GM12878 (cell line): ENCODE measurements around the gene DDX10. TPM values are rescaled to one million over a fixed set of nuclear protein-coding genes. Genes with fewer than 3 reads are reported as not detected.

Experiments
- ATAC-seq: fragments of 200-7000 bp; cut with Tn5 transposase; 3 replicates; pipeline ENCODE4 v1.9.1; 2020; ENCODE audit warnings: mild to moderate bottlenecking, moderate library complexity
- BruUV-seq: library from RNA; stranded (reverse); fragments of 400-500 nt; replicated peaks from 2 replicates; lab custom pipeline; 2021; lab: Mats Ljungman, UMichigan
- CTCF ChIA-PET: fragments of 300-600 bp; sonication (Branson Sonifier 250); formaldehyde crosslinking; extraction: SDS; loops from one replicate; lab custom pipeline; 2021; ENCODE audit warnings: inconsistent platforms; lab: Yijun Ruan, JAX
- POLR2A ChIA-PET: fragments of 350-600 bp; formaldehyde crosslinking; extraction: SDS; loops from one replicate; lab custom pipeline; 2021; ENCODE audit warnings: inconsistent platforms; lab: Charles Lee
- RAD21 ChIA-PET: fragments of 300-600 bp; sonication (Branson Sonifier 250); formaldehyde crosslinking; loops from one replicate; lab custom pipeline; 2023; ENCODE audit warnings: antibody characterized with exemption; ENCODE audit not compliant: unreplicated experiment; lab: Charles Lee
- SMC1A ChIA-PET: fragments of 300-600 bp; sonication (Branson Sonifier 250); formaldehyde crosslinking; loops from one replicate; lab custom pipeline; 2023; ENCODE audit not compliant: unreplicated experiment, uncharacterized antibody; lab: Charles Lee
- DNase-seq: peaks from one replicate; pipeline ENCODE4 v3.0.0-alpha.2; 2011; ENCODE audit warnings: low read depth, low spot score
- FAIRE-seq: peaks from 3 replicates; lab custom pipeline; 2011; peaks lifted over from hg19 to GRCh38; lab: Jason Lieb, UNC
- H2AFZ ChIP-seq: 2 replicates; pipeline ENCODE4 v1.6.0; 2011; ENCODE audit warnings: low read depth, low read length, control low read depth; ENCODE audit not compliant: control insufficient read depth
- H3K27ac ChIP-seq: 2 replicates; pipeline ENCODE4 v1.5.1; 2011; ENCODE audit warnings: control low read depth; ENCODE audit not compliant: control insufficient read depth, insufficient read depth
- H3K27me3 ChIP-seq, 2 experiments: replicated peaks in 1 of 2; 2 replicates each; pipeline versions ENCODE4 v1.6.0 to v1.6.1; 2011; ENCODE audit warnings: low read length in 1 of 2; ENCODE audit not compliant: control insufficient read depth in 2 of 2, insufficient read depth in 2 of 2
- H3K36me3 ChIP-seq, 2 experiments: 2 replicates each; pipeline ENCODE4 v1.5.1; 2011; ENCODE audit warnings: low read length in 1 of 2; ENCODE audit not compliant: control insufficient read depth in 2 of 2, insufficient read depth in 2 of 2
- H3K4me1 ChIP-seq: 2 replicates; pipeline ENCODE4 v1.6.1; 2011; ENCODE audit warnings: mild to moderate bottlenecking, low read length, moderate library complexity, mixed read lengths; ENCODE audit not compliant: control insufficient read depth, insufficient read depth
- H3K4me2 ChIP-seq: 2 replicates; pipeline ENCODE4 v1.6.0; 2011; ENCODE audit warnings: control low read depth; ENCODE audit not compliant: control insufficient read depth, insufficient read depth
- H3K4me3 ChIP-seq: fragments of 200-600 bp; sonication (generic); 2 replicates; pipeline ENCODE4 v1.5.1; 2016
- H3K79me2 ChIP-seq: 2 replicates; pipeline ENCODE4 v1.6.0; 2011; ENCODE audit warnings: low read length; ENCODE audit not compliant: control insufficient read depth, insufficient read depth
- H3K9ac ChIP-seq: 2 replicates; pipeline ENCODE4 v1.8.0; 2011; ENCODE audit warnings: low read length, control low read depth, mixed read lengths; ENCODE audit not compliant: control insufficient read depth, insufficient read depth
- H3K9me3 ChIP-seq: replicated peaks from 3 replicates; pipeline ENCODE4 v1.5.1; 2011; ENCODE audit warnings: mild to moderate bottlenecking, low read length; ENCODE audit not compliant: control insufficient read depth, insufficient read depth
- H4K20me1 ChIP-seq: 2 replicates; pipeline ENCODE4 v1.6.0; 2011; ENCODE audit not compliant: control insufficient read depth, insufficient read depth
- BACH1 ChIP-seq: fragments of 450-650 bp; IDR thresholded peaks from 2 replicates; pipeline ENCODE4 v1.6.1; 2017; ENCODE audit warnings: mild to moderate bottlenecking, borderline replicate concordance
- CHD2 ChIP-seq: IDR thresholded peaks from 2 replicates; pipeline ENCODE4 v1.6.1; 2011; ENCODE audit warnings: low read depth, low read length, improper control_type of control experiment, borderline replicate concordance
- E2F8 ChIP-seq: fragments of 450-650 bp; IDR thresholded peaks from 2 replicates; pipeline ENCODE4 v1.6.1; 2018; ENCODE audit warnings: mild to moderate bottlenecking, low read depth, moderate library complexity; ENCODE audit not compliant: partially characterized antibody
- EP300 ChIP-seq, 2 experiments: fragments of 150-350 bp in 1 of 2; IDR thresholded peaks; 2 replicates each; pipeline ENCODE4 v1.6.1; 2011 to 2012; ENCODE audit warnings: low read depth in 2 of 2, low read length in 2 of 2, borderline replicate concordance in 1 of 2, improper control_type of control experiment in 1 of 2, inconsistent platforms in 1 of 2; ENCODE audit not compliant: control insufficient read depth in 1 of 2
- GATAD2B ChIP-seq: fragments of 450-650 bp; conservative IDR thresholded peaks from 2 replicates; pipeline ENCODE4 v1.6.1; 2017; ENCODE audit warnings: low read depth, mild to moderate bottlenecking, moderate library complexity
- NKRF ChIP-seq: fragments of 450-650 bp; conservative IDR thresholded peaks from 2 replicates; pipeline ENCODE4 v1.6.1; 2017; ENCODE audit warnings: mild to moderate bottlenecking, moderate library complexity
- SIX5 ChIP-seq: IDR thresholded peaks from 2 replicates; pipeline ENCODE4 v1.6.1; 2011; ENCODE audit warnings: mild to moderate bottlenecking, low read depth, low read length, moderate library complexity; ENCODE audit not compliant: severe bottlenecking
- SREBF1 ChIP-seq: IDR thresholded peaks from 2 replicates; pipeline ENCODE4 v1.6.1; 2012; ENCODE audit warnings: mild to moderate bottlenecking, low read length
- STAT1 ChIP-seq: fragments of 450-650 bp; conservative IDR thresholded peaks from 2 replicates; pipeline ENCODE4 v1.6.1; 2014; ENCODE audit warnings: antibody characterized with exemption, mild to moderate bottlenecking
- SUZ12 ChIP-seq: fragments of 200-600 bp; sonication (generic); IDR thresholded peaks from one replicate; pipeline ENCODE4 v1.6.1; 2018; ENCODE audit warnings: antibody characterized with exemption, mild to moderate bottlenecking; ENCODE audit not compliant: unreplicated experiment
- ZNF217 ChIP-seq: fragments of 450-650 bp; IDR thresholded peaks from 2 replicates; pipeline ENCODE4 v1.6.1; 2017; ENCODE audit warnings: antibody characterized with exemption, mild to moderate bottlenecking
- WGBS: methylation state at CpG from one replicate; pipeline ENCODE4 v1.1.6; 2016; ENCODE audit warnings: low lambda C conversion rate; ENCODE audit not compliant: insufficient replicate concordance, insufficient coverage; ENCODE audit errors: missing lambda C conversion rate; 5-methylcytosine and 5-hydroxymethylcytosine counted together
- in situ Hi-C: fragments of 300-500 bp; cut with MboI; formaldehyde crosslinking; loops from 9 replicates; pipeline ENCODE4 v1.14.3; 2018; ENCODE audit warnings: mixed read lengths
- intact Hi-C: fragments of 100-400 bp; cut with micrococcal nuclease; formaldehyde crosslinking; loops from one replicate; pipeline ENCODE4 v1.14.2; 2022; ENCODE audit not compliant: unreplicated experiment
- polyA plus RNA-seq, 11 experiments: library from polyadenylated mRNA; depleted of rRNA in 4 of 11; unstranded in 6 of 11; stranded (reverse) in 5 of 11; fragments of >200 nt; fragmentation: Nextera tagmentation in 4 of 11; fragmentation: Illumina TruSeq in 1 of 11; extraction: Ambion mirVana in 4 of 11; extraction: Trizol in 1 of 11; gene quantifications; 1 replicate in 1 of 11; 2 replicates in 10 of 11; pipeline versions ENCODE4 v1.2.1 to v1.2.3, GENCODE V29; 2011 to 2016; ENCODE audit warnings: inconsistent platforms in 2 of 11, missing spikeins in 2 of 11, low read depth in 1 of 11
- total RNA-seq, 4 experiments: library from RNA; depleted of rRNA in 3 of 4; stranded (reverse); fragments of >200 nt in 3 of 4; fragmentation: Illumina TruSeq in 1 of 4; extraction: Trizol in 1 of 4; gene quantifications; 2 replicates each; pipeline versions ENCODE4 v1.2.1 to v1.2.3, GENCODE V29; 2013 to 2021
- TF ChIP-seq, protein P1 (sequence below): fragments of 150-350 bp; IDR thresholded peaks from 2 replicates; pipeline ENCODE4 v1.6.1; 2016; ENCODE audit warnings: low read depth, low read length

Gene DDX10
- total and polyA plus RNA-seq, 10 of the 15 experiments (the other 5 are each of a cell fraction or from before 2014, with no cell fraction given) = 20.9 to 51.5 (median 31.9) TPM

DNA sequence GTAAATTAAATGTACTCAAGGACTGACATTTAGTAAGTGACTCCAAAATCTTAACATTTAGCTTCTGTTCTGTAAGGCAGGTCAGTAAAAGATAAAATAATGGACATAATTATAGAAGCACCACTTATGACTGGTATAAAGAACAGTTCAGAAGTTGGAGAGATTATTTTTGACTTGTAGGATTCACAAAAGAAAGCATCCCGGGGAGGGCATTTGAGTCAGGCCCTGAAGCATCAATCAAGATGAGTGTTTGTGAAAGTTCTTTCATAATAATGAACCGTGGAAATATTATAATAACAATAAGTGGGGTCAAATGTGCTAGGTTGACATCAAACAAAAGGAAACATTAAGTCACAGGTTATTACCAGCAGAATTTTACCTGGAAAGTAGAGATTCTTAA, 201.9 kb downstream of the DDX10 start:
- no peak for DNase-seq
- in situ Hi-C loops (no loop called here), intact Hi-C loops (no loop called here)
- ChIA-PET CTCF (interaction anchor here (0.9 kb wide), 1 partner anchor 12 kb away, joined by 3 read pairs; no protein-coding TSS in a partner anchor), RAD21 (no interaction called here), SMC1A (interaction anchor here (0.7 to 3.0 kb wide), 8 partner anchors 8 to 169 kb away, joined by 3 to 9 read pairs (median 4); no protein-coding TSS in a partner anchor), POLR2A (interaction anchor here (1.2 kb wide), 1 partner anchor 12 kb away, joined by 3 read pairs; no protein-coding TSS in a partner anchor)
- no peak overlapping the region for H3K4me2 ChIP-seq
- 52% methylated on average over 2 of the region's 2 CpGs for WGBS
- no peak overlapping the region for H3K9ac ChIP-seq
- BruUV-seq = no TSS peak
- H3K9me3 ChIP-seq = no peaks in the 10 kb centered on the region
- no peaks in the 10 kb centered on the region for H3K36me3 ChIP-seq
- H3K27ac ChIP-seq = no peak overlapping the region
- no peaks in the 10 kb centered on the region for H3K79me2 ChIP-seq
- no peaks in the 10 kb centered on the region for H3K27me3 ChIP-seq
- H4K20me1 ChIP-seq = no peaks in the 10 kb centered on the region
- no peak for ATAC-seq
- no peak for FAIRE-seq
- H3K4me1 ChIP-seq = no peaks in the 10 kb centered on the region
- no peak overlapping the region for H2AFZ ChIP-seq
- TF ChIP-seq STAT1 (no peak), GATAD2B (no peak), BACH1 (no peak), E2F8 (no peak), EP300 (IDR thresholded peaks at IDR 0.05; ENCODE audit: borderline replicate concordance in 1 of 2, control insufficient read depth in 1 of 2, low read depth in 2 of 2, low read length in 2 of 2) (no peak), SUZ12 (no peak), CHD2 (no peak), NKRF (no peak), SREBF1 (no peak), SIX5 (no peak), ZNF217 (no peak)
- TF ChIP-seq, protein P1, sequence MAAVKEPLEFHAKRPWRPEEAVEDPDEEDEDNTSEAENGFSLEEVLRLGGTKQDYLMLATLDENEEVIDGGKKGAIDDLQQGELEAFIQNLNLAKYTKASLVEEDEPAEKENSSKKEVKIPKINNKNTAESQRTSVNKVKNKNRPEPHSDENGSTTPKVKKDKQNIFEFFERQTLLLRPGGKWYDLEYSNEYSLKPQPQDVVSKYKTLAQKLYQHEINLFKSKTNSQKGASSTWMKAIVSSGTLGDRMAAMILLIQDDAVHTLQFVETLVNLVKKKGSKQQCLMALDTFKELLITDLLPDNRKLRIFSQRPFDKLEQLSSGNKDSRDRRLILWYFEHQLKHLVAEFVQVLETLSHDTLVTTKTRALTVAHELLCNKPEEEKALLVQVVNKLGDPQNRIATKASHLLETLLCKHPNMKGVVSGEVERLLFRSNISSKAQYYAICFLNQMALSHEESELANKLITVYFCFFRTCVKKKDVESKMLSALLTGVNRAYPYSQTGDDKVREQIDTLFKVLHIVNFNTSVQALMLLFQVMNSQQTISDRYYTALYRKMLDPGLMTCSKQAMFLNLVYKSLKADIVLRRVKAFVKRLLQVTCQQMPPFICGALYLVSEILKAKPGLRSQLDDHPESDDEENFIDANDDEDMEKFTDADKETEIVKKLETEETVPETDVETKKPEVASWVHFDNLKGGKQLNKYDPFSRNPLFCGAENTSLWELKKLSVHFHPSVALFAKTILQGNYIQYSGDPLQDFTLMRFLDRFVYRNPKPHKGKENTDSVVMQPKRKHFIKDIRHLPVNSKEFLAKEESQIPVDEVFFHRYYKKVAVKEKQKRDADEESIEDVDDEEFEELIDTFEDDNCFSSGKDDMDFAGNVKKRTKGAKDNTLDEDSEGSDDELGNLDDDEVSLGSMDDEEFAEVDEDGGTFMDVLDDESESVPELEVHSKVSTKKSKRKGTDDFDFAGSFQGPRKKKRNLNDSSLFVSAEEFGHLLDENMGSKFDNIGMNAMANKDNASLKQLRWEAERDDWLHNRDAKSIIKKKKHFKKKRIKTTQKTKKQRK = no peak
- no peak overlapping the region for H3K4me3 ChIP-seq
